ENCODE data around the gene DOCK1. TPM values are rescaled to one million over a fixed set of nuclear protein-coding genes. Genes with fewer than 3 reads are reported as not detected.

The DOCK1 gene
- polyA plus RNA-seq, 1 donor from 2014 or later: 2.7 TPM

GRCh38 chr10:127449490-127449889 is 544.3 kb downstream of the DOCK1 start:
- no peaks in the 10 kb centered on the region for H4K20me1 ChIP-seq (ENCODE audit: insufficient read depth)
- no peak for TF ChIP-seq SMC3 (conservative IDR thresholded peaks at IDR 0.05; ENCODE audit: poor library complexity)
- no peak for TF ChIP-seq EP300 (conservative IDR thresholded peaks at IDR 0.05; ENCODE audit: poor library complexity, severe bottlenecking)
- TF ChIP-seq POLR2AphosphoS5 (IDR thresholded peaks at IDR 0.05): no peak
- no peak for TF ChIP-seq MXI1 (conservative IDR thresholded peaks at IDR 0.05; ENCODE audit: poor library complexity, severe bottlenecking)
- TF ChIP-seq REST (IDR thresholded peaks at IDR 0.05; ENCODE audit: borderline replicate concordance): no peak
- TF ChIP-seq TAF1 (IDR thresholded peaks at IDR 0.05; ENCODE audit: low read depth): no peak
- no peak for TF ChIP-seq EZH2 (IDR thresholded peaks at IDR 0.05; ENCODE audit: borderline replicate concordance, insufficient read depth, low read length, poor library complexity, severe bottlenecking)
- TF ChIP-seq CTCF (IDR thresholded peaks at IDR 0.05; ENCODE audit: poor library complexity, severe bottlenecking): no peak
- TF ChIP-seq RAD21 (conservative IDR thresholded peaks at IDR 0.05): no peak
- no peaks in the 10 kb centered on the region for H3K79me2 ChIP-seq (replicated peaks; ENCODE audit: insufficient read depth, low read length)
- H3K9me2 ChIP-seq (ENCODE audit: insufficient read depth, low read length): no peaks in the 10 kb centered on the region
- H3K9ac ChIP-seq (ENCODE audit: low read length): no peak overlapping the region
- H3K9me3 ChIP-seq (ENCODE audit: low read length): no peaks in the 10 kb centered on the region
- H3K4me2 ChIP-seq (ENCODE audit: low read length): no peak overlapping the region
- H3K27me3 ChIP-seq (ENCODE audit: insufficient read depth, low read depth, low read length): no peaks in the 10 kb centered on the region
- H3K36me3 ChIP-seq (ENCODE audit: insufficient read depth, low read length): no peaks in the 10 kb centered on the region
- H3K4me3 ChIP-seq (ENCODE audit: low read length): no peak overlapping the region
- no peak overlapping the region for H2AFZ ChIP-seq (ENCODE audit: low read depth, low read length)
- H3F3A ChIP-seq (ENCODE audit: insufficient read depth, low read length, poor library complexity, severe bottlenecking): no peaks in the 10 kb centered on the region
- no peak overlapping the region for H3K27ac ChIP-seq (ENCODE audit: low read length)

GRCh38 chr10:127450644-127451043 is 545.4 kb downstream of the DOCK1 start:
- no peak overlapping the region for H3K4me2 ChIP-seq (ENCODE audit: low read length)
- H3K27me3 ChIP-seq (ENCODE audit: insufficient read depth, low read depth, low read length): no peaks in the 10 kb centered on the region
- no peak for TF ChIP-seq RAD21 (conservative IDR thresholded peaks at IDR 0.05)
- no peak overlapping the region for H2AFZ ChIP-seq (ENCODE audit: low read depth, low read length)
- no peaks in the 10 kb centered on the region for H3K79me2 ChIP-seq (replicated peaks; ENCODE audit: insufficient read depth, low read length)
- no peaks in the 10 kb centered on the region for H3F3A ChIP-seq (ENCODE audit: insufficient read depth, low read length, poor library complexity, severe bottlenecking)
- H3K9ac ChIP-seq (ENCODE audit: low read length): no peak overlapping the region
- no peak overlapping the region for H3K4me3 ChIP-seq (ENCODE audit: low read length)
- H3K27ac ChIP-seq (ENCODE audit: low read length): no peak overlapping the region
- H3K9me2 ChIP-seq (ENCODE audit: insufficient read depth, low read length): no peaks in the 10 kb centered on the region
- no peaks in the 10 kb centered on the region for H3K9me3 ChIP-seq (ENCODE audit: low read length)
- H4K20me1 ChIP-seq (ENCODE audit: insufficient read depth): no peaks in the 10 kb centered on the region
- no peaks in the 10 kb centered on the region for H3K36me3 ChIP-seq (ENCODE audit: insufficient read depth, low read length)

GRCh38 chr10:127451628-127452027 is 546.4 kb downstream of the DOCK1 start:
- Histone ChIP-seq H3K27me3 (ENCODE audit: insufficient read depth, low read depth, low read length) (no peaks in the 10 kb centered on the region), H2AFZ (ENCODE audit: low read depth, low read length) (no peak overlapping the region), H3K9ac (ENCODE audit: low read length) (no peak overlapping the region), H3F3A (ENCODE audit: insufficient read depth, low read length, poor library complexity, severe bottlenecking) (no peaks in the 10 kb centered on the region), H3K79me2 (replicated peaks; ENCODE audit: insufficient read depth, low read length) (no peaks in the 10 kb centered on the region), H3K4me3 (ENCODE audit: low read length) (no peak overlapping the region), H3K36me3 (ENCODE audit: insufficient read depth, low read length) (no peaks in the 10 kb centered on the region), H4K20me1 (ENCODE audit: insufficient read depth) (no peaks in the 10 kb centered on the region), H3K27ac (ENCODE audit: low read length) (no peak overlapping the region), H3K4me2 (ENCODE audit: low read length) (no peak overlapping the region), H3K9me3 (ENCODE audit: low read length) (no peaks in the 10 kb centered on the region), H3K9me2 (ENCODE audit: insufficient read depth, low read length) (no peaks in the 10 kb centered on the region)
- TF ChIP-seq EP300 (conservative IDR thresholded peaks at IDR 0.05; ENCODE audit: poor library complexity, severe bottlenecking) (no peak), TAF1 (IDR thresholded peaks at IDR 0.05; ENCODE audit: low read depth) (no peak), RAD21 (conservative IDR thresholded peaks at IDR 0.05) (no peak)

All from neural cell (in vitro differentiated cells).